Duodenal mucosa (tissue), 2 donors: Measurements from ENCODE around the gene C12orf54.

Source experiments
- H3K27ac ChIP-seq: one replicate; pipeline ENCODE4 v1.7.0; 2013; ENCODE audit warnings: low read depth, low read length
- H3K27me3 ChIP-seq, 2 donors: one replicate each; pipeline ENCODE4 v1.7.0; 2013; ENCODE audit warnings: low read length in 2 of 2, control low read depth in 1 of 2; ENCODE audit not compliant: insufficient read depth in 2 of 2, control insufficient read depth in 1 of 2
- H3K36me3 ChIP-seq, 2 donors: one replicate each; pipeline ENCODE4 v1.7.0; 2013; ENCODE audit warnings: low read length in 2 of 2, control low read depth in 1 of 2; ENCODE audit not compliant: insufficient read depth in 2 of 2, control insufficient read depth in 1 of 2
- H3K4me1 ChIP-seq, 2 donors: one replicate each; pipeline ENCODE4 v1.7.0; 2013; ENCODE audit warnings: low read length in 2 of 2, control low read depth in 1 of 2; ENCODE audit not compliant: insufficient read depth in 2 of 2, control insufficient read depth in 1 of 2
- H3K4me3 ChIP-seq, 2 donors: one replicate each; pipeline ENCODE4 v1.7.0; 2013; ENCODE audit warnings: low read length in 2 of 2, low read depth in 1 of 2
- H3K9ac ChIP-seq, 2 donors: one replicate each; pipeline ENCODE4 v1.7.0; 2013; ENCODE audit warnings: low read length in 2 of 2, low read depth in 1 of 2
- H3K9me3 ChIP-seq, 2 donors: one replicate each; pipeline ENCODE4 v1.7.0; 2013; ENCODE audit warnings: low read length in 2 of 2, control low read depth in 1 of 2; ENCODE audit not compliant: control insufficient read depth in 1 of 2

C12orf54 gene

DNA sequence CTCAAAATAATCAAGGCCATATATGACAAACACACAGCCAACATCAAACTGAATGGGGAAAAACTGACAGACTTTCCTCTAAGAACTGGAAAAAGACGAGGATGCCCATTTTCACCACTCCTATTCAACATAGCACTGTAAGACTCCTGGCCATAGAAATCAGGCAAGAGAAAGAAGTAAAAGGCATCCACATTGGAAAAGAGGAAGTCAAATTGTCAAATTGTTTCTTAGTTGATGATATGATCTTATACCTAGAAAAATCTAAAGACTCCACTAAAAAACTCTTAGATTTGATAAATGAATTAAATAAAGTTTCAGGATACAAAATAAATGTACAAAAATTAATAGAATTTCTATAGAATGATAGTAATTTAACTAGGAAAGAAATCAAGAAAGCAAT, 54.3 kb downstream of the C12orf54 start:
- Histone ChIP-seq H3K9ac (no peak overlapping the region), H3K27me3 (no peaks in the 10 kb centered on the region), H3K4me3 (no peak overlapping the region), H3K36me3 (no peaks in the 10 kb centered on the region), H3K4me1 (no peaks in the 10 kb centered on the region), H3K27ac (no peak overlapping the region), H3K9me3 (no peaks in the 10 kb centered on the region)

DNA sequence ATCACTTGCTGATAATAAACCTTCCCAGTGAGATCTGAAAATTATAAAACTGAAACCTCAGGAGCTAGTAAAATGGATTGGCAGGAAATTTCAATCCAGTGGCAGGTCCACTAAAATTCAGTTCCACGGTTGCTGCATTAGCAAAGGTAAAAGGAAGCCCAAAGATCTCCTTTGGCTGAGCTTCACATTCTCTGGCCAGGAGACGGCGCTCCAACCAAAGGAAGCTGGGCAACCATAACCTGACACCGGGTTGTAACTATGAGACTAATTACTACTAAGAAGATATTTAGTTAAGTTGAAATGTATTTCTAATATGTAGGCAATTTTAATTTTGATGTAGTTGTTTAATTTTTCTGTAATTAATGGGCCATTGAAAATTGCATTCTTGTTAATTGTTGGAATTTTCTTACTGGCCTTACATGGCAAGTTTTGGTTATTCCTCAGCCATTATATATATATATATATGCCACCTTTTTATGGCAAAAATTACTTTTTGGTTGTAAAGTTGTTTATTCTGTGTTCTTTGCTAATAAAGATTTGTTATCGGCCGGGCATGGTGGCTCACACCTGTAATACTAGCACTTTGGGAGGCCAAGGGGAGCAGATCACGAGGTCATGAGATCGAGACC, 60.1 kb downstream of the C12orf54 start:
- Histone ChIP-seq H3K4me1 (no peaks in the 10 kb centered on the region), H3K4me3 (no peak overlapping the region), H3K9me3 (no peaks in the 10 kb centered on the region), H3K27ac (no peak overlapping the region), H3K9ac (no peak overlapping the region), H3K36me3 (no peaks in the 10 kb centered on the region), H3K27me3 (no peaks in the 10 kb centered on the region)

DNA sequence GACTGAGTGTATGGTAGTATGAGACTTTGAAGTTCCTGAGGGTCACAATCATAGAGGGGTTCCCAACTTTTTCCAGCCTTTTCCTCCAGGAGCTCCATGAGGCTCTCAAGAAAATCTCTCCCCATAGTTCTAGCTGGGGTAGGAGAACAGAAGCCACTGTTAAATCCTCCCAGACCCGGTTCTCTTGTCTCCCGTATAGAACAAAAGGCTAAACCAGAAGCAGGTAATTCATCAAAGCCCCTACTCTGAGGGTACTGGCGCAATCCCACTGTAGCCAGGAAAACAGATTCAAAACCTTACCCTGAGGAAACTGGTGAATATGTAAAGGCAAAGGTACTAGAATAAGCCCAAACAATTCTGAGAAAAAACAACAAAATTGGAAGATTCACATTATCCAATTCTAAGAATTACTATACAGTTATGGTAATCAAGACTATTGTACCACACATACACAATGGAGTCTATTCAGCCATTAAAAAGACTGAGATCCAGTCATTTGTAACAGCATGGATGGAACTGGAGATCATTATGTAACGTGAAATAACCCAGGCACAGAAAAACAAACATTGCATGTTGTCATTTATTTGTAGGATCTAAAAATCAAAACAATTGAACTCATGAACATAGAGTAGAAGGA, 63.7 kb downstream of the C12orf54 start:
- Histone ChIP-seq H3K27ac (no peak overlapping the region), H3K9ac (no peak overlapping the region), H3K4me1 (no peaks in the 10 kb centered on the region), H3K36me3 (no peaks in the 10 kb centered on the region), H3K27me3 (no peaks in the 10 kb centered on the region), H3K4me3 (no peak overlapping the region), H3K9me3 (no peaks in the 10 kb centered on the region)
